ENCODE measurements around the gene OR8J1. TPM values are rescaled to one million over a fixed set of nuclear protein-coding genes. Genes with fewer than 3 reads are reported as not detected.
"Not testable (repeated sequence)": the region's sequence is repeated elsewhere in the genome, so short reads cannot be mapped to it uniquely, and the experiment has no call there.

OR8J1 gene
- total RNA-seq, 1 donor from 2014 or later = not detected

GRCh38 chr11:56396047-56396446 is 42.0 kb downstream of the OR8J1 start:
- H3K27ac Mint-ChIP-seq (ENCODE audit: unreplicated experiment) = no peak overlapping the region
- peaks cover 4% of the 10 kb centered on the region for H3K9me3 Mint-ChIP-seq (ENCODE audit: low read depth)
- H3K27me3 Mint-ChIP-seq (ENCODE audit: low read depth) = no peaks in the 10 kb centered on the region
- H3K4me1 Mint-ChIP-seq (ENCODE audit: low read depth) = no peaks in the 10 kb centered on the region
- TF ChIP-seq CTCF (IDR thresholded peaks at IDR 0.05) = no peak
- H3K36me3 Mint-ChIP-seq (ENCODE audit: low read depth) = no peaks in the 10 kb centered on the region
- no peak for DNase-seq (ENCODE audit: low spot score)
- no peak overlapping the region for H3K4me3 Mint-ChIP-seq (ENCODE audit: unreplicated experiment)

- not testable (repeated sequence) for H3K36me3 Mint-ChIP-seq (ENCODE audit: low read depth); H3K4me1 Mint-ChIP-seq (ENCODE audit: low read depth); H3K27me3 Mint-ChIP-seq (ENCODE audit: low read depth); H3K4me3 Mint-ChIP-seq (ENCODE audit: unreplicated experiment); H3K27ac Mint-ChIP-seq (ENCODE audit: unreplicated experiment)
- peaks cover 22% of the 10 kb centered on the region for H3K9me3 Mint-ChIP-seq (ENCODE audit: low read depth)
- DNase-seq (ENCODE audit: low spot score) = peak; percentile 83
Measured at GRCh38 chr11:56401858-56402461, 47.9 kb downstream of the OR8J1 start.

GRCh38 chr11:56404393-56404792 is 50.3 kb downstream of the OR8J1 start:
- Mint-ChIP-seq H3K27ac (ENCODE audit: unreplicated experiment) (no peak overlapping the region), H3K9me3 (ENCODE audit: low read depth) (peaks cover 36% of the 10 kb centered on the region), H3K4me3 (ENCODE audit: unreplicated experiment) (no peak overlapping the region), H3K27me3 (ENCODE audit: low read depth) (no peaks in the 10 kb centered on the region), H3K4me1 (ENCODE audit: low read depth) (no peaks in the 10 kb centered on the region), H3K36me3 (ENCODE audit: low read depth) (no peaks in the 10 kb centered on the region)
- TF ChIP-seq CTCF (IDR thresholded peaks at IDR 0.05) = no peak
- no peak for DNase-seq (ENCODE audit: low spot score)

- DNase-seq (ENCODE audit: low spot score) = no peak
- Mint-ChIP-seq H3K36me3 (ENCODE audit: low read depth) (no peaks in the 10 kb centered on the region), H3K27me3 (ENCODE audit: low read depth) (no peaks in the 10 kb centered on the region), H3K4me3 (ENCODE audit: unreplicated experiment) (no peak overlapping the region), H3K9me3 (ENCODE audit: low read depth) (peaks cover 22% of the 10 kb centered on the region), H3K4me1 (ENCODE audit: low read depth) (no peaks in the 10 kb centered on the region), H3K27ac (ENCODE audit: unreplicated experiment) (no peak overlapping the region)
- no peak for TF ChIP-seq CTCF (IDR thresholded peaks at IDR 0.05)
Measured at GRCh38 chr11:56410801-56411200, 56.7 kb downstream of the OR8J1 start.

Other genes starting within 250 kb of the OR8J1 start
- gene OR8H3, start 231.9 kb upstream of the OR8J1 start, total RNA-seq = not detected in 3 replicates
- gene OR8J3, start 214.1 kb upstream of the OR8J1 start, total RNA-seq = not detected in 3 replicates
- not detected in 3 replicates for gene OR8K5, start 194.0 kb upstream of the OR8J1 start, total RNA-seq
- not detected in 3 replicates for gene OR5J2, start 177.7 kb upstream of the OR8J1 start, total RNA-seq
- gene OR5T2, start 120.0 kb upstream of the OR8J1 start, total RNA-seq = not detected in 3 replicates
- gene OR5T3, start 102.0 kb upstream of the OR8J1 start, total RNA-seq = not detected in 3 replicates
- gene OR5T1, start 80.1 kb upstream of the OR8J1 start, total RNA-seq = not detected in 3 replicates
- not detected in 3 replicates for gene OR8H1, start 62.0 kb upstream of the OR8J1 start, total RNA-seq
- not detected in 3 replicates for gene OR8K3, start 39.1 kb upstream of the OR8J1 start, total RNA-seq
- not detected in 3 replicates for gene OR8K1, start 8.3 kb upstream of the OR8J1 start, total RNA-seq
- not detected in 3 replicates for gene OR8U1, start 21.3 kb downstream of the OR8J1 start, total RNA-seq
- gene OR5AL1, start 58.4 kb downstream of the OR8J1 start, total RNA-seq = not detected in 3 replicates
- not detected in 3 replicates for gene OR5M3, start 119.1 kb downstream of the OR8J1 start, total RNA-seq
- not detected in 3 replicates for gene OR5M8, start 137.1 kb downstream of the OR8J1 start, total RNA-seq
- gene OR5M11, start 189.0 kb downstream of the OR8J1 start, total RNA-seq = not detected in 3 replicates
- gene OR5M10, start 223.4 kb downstream of the OR8J1 start, total RNA-seq = not detected in 3 replicates

All from chondrocyte (in vitro differentiated cells).